ENCODE results near the gene ERFE.
"Not testable (repeated sequence)": the region's sequence is repeated elsewhere in the genome, so short reads cannot be mapped to it uniquely, and the experiment has no call there.

The ERFE gene

GRCh38 chr2:238158509-238159070 is at the start of gene ERFE:
ERFE (plus strand) TSS chr2:238158970; CDS start chr2:238159008, 38 bp downstream.
- DNase-seq, result no peak

GRCh38 chr2:238113611-238114010 is 45.2 kb upstream of the ERFE start:
- DNase-seq, result no peak

- DNase-seq, result no peak
Measured at GRCh38 chr2:238114331-238114841, 44.4 kb upstream of the ERFE start.

- DNase-seq, result no peak
Measured at GRCh38 chr2:238114851-238115660, 43.7 kb upstream of the ERFE start.

GRCh38 chr2:238115709-238116108 is 43.1 kb upstream of the ERFE start:
- not testable (repeated sequence) for DNase-seq

GRCh38 chr2:238116298-238117198 is 42.2 kb upstream of the ERFE start:
- DNase-seq, result no peak

GRCh38 chr2:238117199-238118154 is 41.3 kb upstream of the ERFE start:
- no peak for DNase-seq

- DNase-seq, result no peak
Measured at GRCh38 chr2:238119756-238120462, 38.9 kb upstream of the ERFE start.

- DNase-seq, result no peak
Measured at GRCh38 chr2:238120463-238121298, 38.1 kb upstream of the ERFE start.

- DNase-seq, result no peak
Measured at GRCh38 chr2:238121511-238122286, 37.1 kb upstream of the ERFE start.

- DNase-seq, result no peak
Measured at GRCh38 chr2:238122287-238123217, 36.2 kb upstream of the ERFE start.

GRCh38 chr2:238123218-238123971 is 35.4 kb upstream of the ERFE start:
- no peak for DNase-seq

GRCh38 chr2:238123991-238124470 is 34.7 kb upstream of the ERFE start:
- DNase-seq, result no peak

- DNase-seq, result no peak
Measured at GRCh38 chr2:238124488-238125126, 34.2 kb upstream of the ERFE start.

- no peak for DNase-seq
Measured at GRCh38 chr2:238125127-238125885, 33.5 kb upstream of the ERFE start.

GRCh38 chr2:238126338-238126737 is 32.4 kb upstream of the ERFE start:
- no peak for DNase-seq

Measured in activated gamma-delta T cell treated with Interleukin-2 at 50 U/mL for 16 hours (primary cell).